H9 (cell line): ENCODE results near the gene ZMIZ2. TPM values are rescaled to one million over a fixed set of nuclear protein-coding genes. Genes with fewer than 3 reads are reported as not detected.

Source experiments
- DNase-seq: peaks from one replicate; pipeline ENCODE4 v3.0.0-alpha.2; 2017
- H2AFZ ChIP-seq: one replicate; pipeline ENCODE4 v1.6.1; 2013; ENCODE audit warnings: mild to moderate bottlenecking, low read length, control low read depth, moderate library complexity
- H2AK5ac ChIP-seq: 2 replicates; pipeline ENCODE4 v1.6.1; 2013; ENCODE audit warnings: low read length, control low read depth, mixed read lengths; ENCODE audit not compliant: insufficient read length
- H2BK120ac ChIP-seq: one replicate; pipeline ENCODE4 v1.6.1; 2013; ENCODE audit warnings: low read depth, mild to moderate bottlenecking, low read length, control low read depth, inconsistent platforms; ENCODE audit not compliant: poor library complexity, severe bottlenecking
- H2BK12ac ChIP-seq: 2 replicates; pipeline ENCODE4 v1.6.1; 2013; ENCODE audit warnings: low read length, control low read depth, mixed read lengths, low read depth; ENCODE audit not compliant: insufficient read length
- H2BK15ac ChIP-seq: 2 replicates; pipeline ENCODE4 v1.6.1; 2013; ENCODE audit warnings: low read depth, low read length, control low read depth
- H2BK20ac ChIP-seq: one replicate; pipeline ENCODE4 v1.6.1; 2013; ENCODE audit warnings: low read depth, mild to moderate bottlenecking, low read length, control low read depth, inconsistent platforms; ENCODE audit not compliant: poor library complexity, severe bottlenecking
- H2BK5ac ChIP-seq: 2 replicates; pipeline ENCODE4 v1.6.1; 2013; ENCODE audit warnings: low read length, control low read depth, mixed read lengths; ENCODE audit not compliant: insufficient read length
- H3K14ac ChIP-seq: 2 replicates; pipeline ENCODE4 v1.6.1; 2013; ENCODE audit warnings: low read length, control low read depth; ENCODE audit not compliant: insufficient read depth
- H3K18ac ChIP-seq: 2 replicates; pipeline ENCODE4 v1.6.1; 2013; ENCODE audit warnings: low read depth, mild to moderate bottlenecking, mixed read lengths, low read length, control low read depth; ENCODE audit not compliant: insufficient read length
- H3K23ac ChIP-seq: 2 replicates; pipeline ENCODE4 v1.6.1; 2013; ENCODE audit warnings: low read length, control low read depth, mixed read lengths, low read depth; ENCODE audit not compliant: insufficient read length
- H3K23me2 ChIP-seq: 2 replicates; pipeline ENCODE4 v1.6.1; 2013; ENCODE audit warnings: low read depth, mild to moderate bottlenecking, mixed read lengths, low read length, control low read depth; ENCODE audit not compliant: insufficient read length, poor library complexity, severe bottlenecking
- H3K27ac ChIP-seq: 2 replicates; pipeline ENCODE4 v1.5.1; 2013; ENCODE audit warnings: low read length, control low read depth, mixed read lengths, low read depth; ENCODE audit not compliant: insufficient read length
- H3K27me3 ChIP-seq: 2 replicates; pipeline ENCODE4 v1.6.1; 2013; ENCODE audit warnings: low read length, control low read depth, inconsistent platforms; ENCODE audit not compliant: insufficient read depth
- H3K4ac ChIP-seq: 2 replicates; pipeline ENCODE4 v1.6.1; 2013; ENCODE audit warnings: low read depth, mild to moderate bottlenecking, control low read depth, inconsistent platforms, low read length, moderate library complexity
- H3K4me1 ChIP-seq: 2 replicates; pipeline ENCODE4 v1.6.1; 2013; ENCODE audit warnings: low read length, control low read depth, inconsistent platforms; ENCODE audit not compliant: insufficient read depth
- H3K4me2 ChIP-seq: 2 replicates; pipeline ENCODE4 v1.6.1; 2013; ENCODE audit warnings: low read length, control low read depth, mixed read lengths; ENCODE audit not compliant: insufficient read length, insufficient read depth
- H3K56ac ChIP-seq: 2 replicates; pipeline ENCODE4 v1.6.1; 2013; ENCODE audit warnings: low read depth, mild to moderate bottlenecking, mixed read lengths, low read length, control low read depth; ENCODE audit not compliant: insufficient read length
- H3K79me1 ChIP-seq: 2 replicates; pipeline ENCODE4 v1.6.1; 2013; ENCODE audit warnings: low read depth, mild to moderate bottlenecking, moderate library complexity, low read length, control low read depth, inconsistent platforms; ENCODE audit not compliant: insufficient read depth, poor library complexity, severe bottlenecking
- H3K79me2 ChIP-seq: 2 replicates; pipeline ENCODE4 v1.6.1; 2013; ENCODE audit warnings: low read length, control low read depth, inconsistent platforms; ENCODE audit not compliant: insufficient read depth
- H3K9ac ChIP-seq: 2 replicates; pipeline ENCODE4 v1.6.1; 2013; ENCODE audit warnings: low read length, control low read depth, mixed read lengths; ENCODE audit not compliant: insufficient read length; ENCODE audit errors: extremely low read depth
- H3K9me3 ChIP-seq: one replicate; pipeline ENCODE4 v1.6.1; 2013; ENCODE audit warnings: low read depth, low read length, inconsistent platforms; ENCODE audit not compliant: control insufficient read depth
- H3T11ph ChIP-seq: one replicate; pipeline ENCODE4 v1.6.1; 2013; ENCODE audit warnings: mild to moderate bottlenecking, low read length, control low read depth, inconsistent platforms
- H4K20me1 ChIP-seq: one replicate; pipeline ENCODE4 v1.6.1; 2013; ENCODE audit not compliant: control insufficient read depth, insufficient read length, insufficient read depth
- H4K5ac ChIP-seq: 2 replicates; pipeline ENCODE4 v1.6.1; 2013; ENCODE audit warnings: low read depth, mild to moderate bottlenecking, mixed read lengths, low read length, control low read depth; ENCODE audit not compliant: insufficient read length
- H4K8ac ChIP-seq: replicated peaks from 2 replicates; pipeline ENCODE4 v1.6.1; 2013; ENCODE audit warnings: low read length, control low read depth, mixed read lengths, low read depth; ENCODE audit not compliant: insufficient read length
- H4K91ac ChIP-seq: 2 replicates; pipeline ENCODE4 v1.6.1; 2013; ENCODE audit warnings: low read depth, mild to moderate bottlenecking, moderate library complexity, mixed read lengths, low read length, control low read depth; ENCODE audit not compliant: insufficient read length
- H3K27ac Mint-ChIP-seq, 3 experiments: 2 replicates in 2 of 3; 3 replicates in 1 of 3; pipeline ENCODE4 v1.8.0; 2020 to 2021; ENCODE audit warnings: mixed read lengths in 3 of 3, mild to moderate bottlenecking in 1 of 3, moderate library complexity in 1 of 3
- H3K27me3 Mint-ChIP-seq: 2 replicates; pipeline ENCODE4 v1.8.0; 2021; ENCODE audit warnings: low read depth, mild to moderate bottlenecking, moderate library complexity, mixed read lengths
- H3K36me3 Mint-ChIP-seq, 3 experiments: 2 replicates in 2 of 3; 3 replicates in 1 of 3; pipeline ENCODE4 v1.8.0; 2020 to 2021; ENCODE audit warnings: low read depth in 3 of 3, mixed read lengths in 3 of 3; ENCODE audit not compliant: insufficient read depth in 1 of 3
- H3K4me1 Mint-ChIP-seq, 2 experiments: 2 replicates each; pipeline ENCODE4 v1.8.0; 2020; ENCODE audit warnings: mixed read lengths in 2 of 2
- H3K4me3 Mint-ChIP-seq, 2 experiments: 2 replicates in 1 of 2; 3 replicates in 1 of 2; pipeline ENCODE4 v1.8.0; 2020 to 2021; ENCODE audit warnings: mild to moderate bottlenecking in 2 of 2, mixed read lengths in 2 of 2, moderate library complexity in 1 of 2
- H3K9me3 Mint-ChIP-seq, 2 experiments: 2 replicates in 1 of 2; 3 replicates in 1 of 2; pipeline ENCODE4 v1.8.0; 2020; ENCODE audit warnings: mild to moderate bottlenecking in 2 of 2, mixed read lengths in 2 of 2, moderate library complexity in 1 of 2
- WGBS: extraction: QIAGEN DNeasy Blood & Tissue Kit; methylation state at CpG from one replicate; pipeline ENCODE4 v1.1.7; 2013; ENCODE audit warnings: missing lambda C conversion rate, low lambda C conversion rate, mixed read lengths; ENCODE audit not compliant: insufficient read length; ENCODE audit errors: extremely low coverage; 5-methylcytosine and 5-hydroxymethylcytosine counted together
- total RNA-seq: library from RNA; stranded (reverse); gene quantifications from 2 replicates; pipeline ENCODE4 v1.2.1, GENCODE V29; 2021
- TF ChIP-seq, protein P1 (sequence below): fragments of 200-600 bp; sonication (generic); conservative IDR thresholded peaks from 3 replicates; pipeline ENCODE4 v1.8.0; 2021; ENCODE audit warnings: antibody characterized with exemption, mild to moderate bottlenecking

ZMIZ2 gene
- total RNA-seq, 1 experiment from 2014 or later = 72.9 TPM

DNA sequence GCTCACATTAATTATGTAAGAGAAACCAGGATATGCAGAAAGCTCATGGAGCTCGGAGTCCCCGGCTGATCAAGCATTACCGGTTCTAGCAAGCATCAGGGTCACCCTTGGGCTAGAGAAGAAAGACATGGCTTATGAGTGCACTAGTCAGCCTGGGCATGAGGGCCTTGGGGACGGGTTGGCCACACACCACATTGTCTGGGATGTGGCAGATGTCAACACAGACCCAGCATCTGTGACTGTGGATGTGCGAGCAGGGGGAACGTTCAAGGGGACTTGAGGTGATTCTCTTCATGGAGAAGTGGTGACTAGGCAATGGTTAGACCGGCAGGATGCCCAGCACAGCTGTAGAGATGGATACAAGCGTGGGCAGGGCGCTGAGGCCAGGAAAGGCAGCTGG, 13.7 kb downstream of the ZMIZ2 start:
- peak overlapping the region in 1 of 3 experiments; percentile 84; a peak in 2 of 7 replicates for H3K27ac Mint-ChIP-seq
- H3K23me2 ChIP-seq = no peaks in the 10 kb centered on the region
- no peaks in the 10 kb centered on the region for H3K27me3 ChIP-seq
- no peaks in the 10 kb centered on the region for H3K4me1 ChIP-seq
- peaks cover 38 to 75% (median 75%) of the 10 kb centered on the region in 3 experiments; a peak in 6 of 7 replicates for H3K36me3 Mint-ChIP-seq
- no peak overlapping the region for H2BK15ac ChIP-seq
- DNase-seq = no peak
- no peak overlapping the region for H3K56ac ChIP-seq
- no peaks in the 10 kb centered on the region for H3K79me1 ChIP-seq
- no CpG with 5 or more reads among the region's 9 CpGs for WGBS
- no peak overlapping the region for H3K27ac ChIP-seq
- H3K23ac ChIP-seq = no peak overlapping the region
- H2AK5ac ChIP-seq = no peak overlapping the region
- no peaks in the 10 kb centered on the region for H3K27me3 Mint-ChIP-seq
- no peak overlapping the region for H2BK120ac ChIP-seq
- H2AFZ ChIP-seq = no peak overlapping the region
- no peaks in the 10 kb centered on the region for H4K20me1 ChIP-seq
- no peak overlapping the region for H3K9ac ChIP-seq
- H3K4ac ChIP-seq = no peak overlapping the region
- H2BK20ac ChIP-seq = no peak overlapping the region
- no peak overlapping the region for H3K14ac ChIP-seq
- H4K5ac ChIP-seq = no peak overlapping the region
- H3K18ac ChIP-seq = no peak overlapping the region
- H4K8ac ChIP-seq = no peak overlapping the region
- TF ChIP-seq, protein P1, sequence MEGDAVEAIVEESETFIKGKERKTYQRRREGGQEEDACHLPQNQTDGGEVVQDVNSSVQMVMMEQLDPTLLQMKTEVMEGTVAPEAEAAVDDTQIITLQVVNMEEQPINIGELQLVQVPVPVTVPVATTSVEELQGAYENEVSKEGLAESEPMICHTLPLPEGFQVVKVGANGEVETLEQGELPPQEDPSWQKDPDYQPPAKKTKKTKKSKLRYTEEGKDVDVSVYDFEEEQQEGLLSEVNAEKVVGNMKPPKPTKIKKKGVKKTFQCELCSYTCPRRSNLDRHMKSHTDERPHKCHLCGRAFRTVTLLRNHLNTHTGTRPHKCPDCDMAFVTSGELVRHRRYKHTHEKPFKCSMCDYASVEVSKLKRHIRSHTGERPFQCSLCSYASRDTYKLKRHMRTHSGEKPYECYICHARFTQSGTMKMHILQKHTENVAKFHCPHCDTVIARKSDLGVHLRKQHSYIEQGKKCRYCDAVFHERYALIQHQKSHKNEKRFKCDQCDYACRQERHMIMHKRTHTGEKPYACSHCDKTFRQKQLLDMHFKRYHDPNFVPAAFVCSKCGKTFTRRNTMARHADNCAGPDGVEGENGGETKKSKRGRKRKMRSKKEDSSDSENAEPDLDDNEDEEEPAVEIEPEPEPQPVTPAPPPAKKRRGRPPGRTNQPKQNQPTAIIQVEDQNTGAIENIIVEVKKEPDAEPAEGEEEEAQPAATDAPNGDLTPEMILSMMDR = no peak
- H3K9me3 Mint-ChIP-seq = no peaks in the 10 kb centered on the region
- no peaks in the 10 kb centered on the region for H3K9me3 ChIP-seq
- no peaks in the 10 kb centered on the region for H3K79me2 ChIP-seq
- H3K4me1 Mint-ChIP-seq = peaks cover 0 to 2% of the 10 kb centered on the region in 2 experiments; a peak in 1 of 4 replicates
- H4K91ac ChIP-seq = no peak overlapping the region
- H3K4me3 Mint-ChIP-seq = no peak overlapping the region; a peak in 1 of 5 replicates
- H2BK5ac ChIP-seq = no peak overlapping the region
- H3T11ph ChIP-seq = no peak overlapping the region
- no peak overlapping the region for H2BK12ac ChIP-seq
- no peak overlapping the region for H3K4me2 ChIP-seq
